Body of pancreas (tissue), 4 donors: Measurements from ENCODE around the gene MSANTD2.

Source experiments
- CTCF ChIP-seq, 7 experiments: fragments of 450-650 bp in 4 of 7; fragments of 200-600 bp in 3 of 7; sonication (generic) in 3 of 7; IDR thresholded peaks; one replicate each; pipeline ENCODE4 v1.5.1; 2016 to 2019; ENCODE audit warnings: antibody characterized with exemption in 7 of 7
- POLR2A ChIP-seq, 3 donors: fragments of 450-650 bp; IDR thresholded peaks; one replicate each; pipeline ENCODE4 v1.6.1; 2016; ENCODE audit warnings: antibody characterized with exemption in 3 of 3, mild to moderate bottlenecking in 2 of 3

GRCh38 chr11:124842305-124842704, 42.1 kb upstream of the MSANTD2 start:
- TF ChIP-seq CTCF (IDR thresholded peaks at IDR 0.05) = no peak
- no peak for TF ChIP-seq POLR2A (IDR thresholded peaks at IDR 0.05)
